ENCODE data around the gene CPA4. TPM values are rescaled to one million over a fixed set of nuclear protein-coding genes. Genes with fewer than 3 reads are reported as not detected.

The CPA4 gene
- total RNA-seq, 2 donors from 2014 or later: 9.6 to 10.2 TPM

GRCh38 chr7:130294314-130294713, 1.4 kb downstream of the CPA4 start:
- WGBS, 2 donors: 76 to 94% methylated on average over 2 to 5 of the region's 5 CpGs
- no peak for ATAC-seq
- Histone ChIP-seq H3K4me1 (peaks cover 25% of the 10 kb centered on the region), H3K27me3 (no peaks in the 10 kb centered on the region), H3K4me3 (no peak overlapping the region), H3K27ac (no peak overlapping the region), H3K9me3 (no peaks in the 10 kb centered on the region), H3K36me3 (replicated peaks in 1 of 2; ENCODE audit: insufficient read depth in 1 of 2, low read depth in 2 of 2) (no peaks in the 10 kb centered on the region)
- TF ChIP-seq POLR2A (IDR thresholded peaks at IDR 0.05): no peak
- no peak for TF ChIP-seq CTCF (IDR thresholded peaks at IDR 0.05)
- intact Hi-C loops (cut with DNase I): loop anchor here (10.0 kb wide), 1 partner anchor 50 kb away; the partner anchor contains the start of gene CPA5
- DNase-seq: no peak

GRCh38 chr7:130296221-130296951, 3.4 kb downstream of the CPA4 start:
- no peaks in the 10 kb centered on the region for H3K36me3 ChIP-seq (replicated peaks in 1 of 2; ENCODE audit: insufficient read depth in 1 of 2, low read depth in 2 of 2)
- no peaks in the 10 kb centered on the region for H3K27me3 ChIP-seq
- peaks cover 15% of the 10 kb centered on the region for H3K4me1 ChIP-seq
- DNase-seq (no peak), ATAC-seq (no peak)
- intact Hi-C loops (cut with DNase I): loop anchor here (10.0 kb wide), 1 partner anchor 48 kb away; the partner anchor contains the start of gene CPA5
- no peaks in the 10 kb centered on the region for H3K9me3 ChIP-seq
- no peak for TF ChIP-seq CTCF (IDR thresholded peaks at IDR 0.05)
- no peak for TF ChIP-seq POLR2A (IDR thresholded peaks at IDR 0.05)
- H3K27ac ChIP-seq: no peak overlapping the region
- no peak overlapping the region for H3K4me3 ChIP-seq
- WGBS, 2 donors: 92 to 93% methylated on average over 13 of the region's 13 CpGs

GRCh38 chr7:130297628-130298543, 4.9 kb downstream of the CPA4 start:
- H3K36me3 ChIP-seq (replicated peaks in 1 of 2; ENCODE audit: insufficient read depth in 1 of 2, low read depth in 2 of 2): no peaks in the 10 kb centered on the region
- 89 to 92% methylated on average over 17 to 20 of the region's 20 CpGs for WGBS, 2 donors
- no peak for DNase-seq
- ATAC-seq: no peak
- no peak overlapping the region for H3K27ac ChIP-seq
- H3K9me3 ChIP-seq: no peaks in the 10 kb centered on the region
- no peak for TF ChIP-seq CTCF (IDR thresholded peaks at IDR 0.05)
- no peak for TF ChIP-seq POLR2A (IDR thresholded peaks at IDR 0.05)
- intact Hi-C loops (cut with DNase I): loop anchor here (10.0 kb wide), 1 partner anchor 47 kb away; the partner anchor contains the start of gene CPA5
- H3K27me3 ChIP-seq: no peaks in the 10 kb centered on the region
- no peak overlapping the region for H3K4me3 ChIP-seq
- H3K4me1 ChIP-seq: peaks cover 14% of the 10 kb centered on the region

- intact Hi-C loops (cut with DNase I): loop anchor here (10.0 kb wide), 1 partner anchor 46 kb away; the partner anchor contains the start of gene CPA5
- 77 to 84% methylated on average over 5 of the region's 5 CpGs for WGBS, 2 donors
- peak in 1 of 4 donors; percentile 11 for DNase-seq
These were observed 5.8 kb downstream of the CPA4 start for GRCh38 chr7:130298544-130299326.

More at GRCh38 chr7:130298544-130299326, 5.8 kb downstream of the CPA4 start:
- no peak for ATAC-seq
- Histone ChIP-seq H3K9me3 (no peaks in the 10 kb centered on the region), H3K4me1 (peaks cover 8% of the 10 kb centered on the region), H3K36me3 (replicated peaks in 1 of 2; ENCODE audit: insufficient read depth in 1 of 2, low read depth in 2 of 2) (no peaks in the 10 kb centered on the region), H3K4me3 (no peak overlapping the region), H3K27me3 (no peaks in the 10 kb centered on the region), H3K27ac (no peak overlapping the region)
- TF ChIP-seq POLR2A (IDR thresholded peaks at IDR 0.05) (no peak), CTCF (IDR thresholded peaks at IDR 0.05) (no peak)
